AG04450 (cell line): ENCODE data around the gene C12orf75. TPM values are rescaled to one million over a fixed set of nuclear protein-coding genes. Genes with fewer than 3 reads are reported as not detected.
A peak's percentile ranks its signal among the peaks of the same experiment; 100 is the strongest.

Source experiments
- CTCF ChIA-PET: fragments of 300-600, 350-600 bp; formaldehyde crosslinking; extraction: SDS; loops from one replicate; lab custom pipeline; 2022; ENCODE audit warnings: antibody characterized with exemption, inconsistent platforms; lab: Charles Lee
- POLR2A ChIA-PET: fragments of 350-600 bp; formaldehyde crosslinking; extraction: SDS; loops from one replicate; lab custom pipeline; 2021; ENCODE audit warnings: antibody characterized with exemption, inconsistent platforms; lab: Yijun Ruan, JAX
- DNase-seq: peaks from one replicate; pipeline ENCODE4 v3.0.0-alpha.2; 2011; ENCODE audit warnings: low read depth, low spot score
- H3K27ac ChIP-seq: one replicate; pipeline ENCODE4 v1.5.1; 2012; ENCODE audit warnings: low read depth, low read length, control low read depth
- H3K27me3 ChIP-seq: one replicate; pipeline ENCODE4 v1.6.0; 2012; ENCODE audit warnings: low read length; ENCODE audit not compliant: control insufficient read depth, insufficient read depth
- H3K4me3 ChIP-seq: 2 replicates; pipeline ENCODE4 v1.5.1; 2011; ENCODE audit warnings: mild to moderate bottlenecking, low read depth, low read length, control low read depth
- H3K9me3 ChIP-seq: 2 replicates; pipeline ENCODE4 v1.5.1; 2012; ENCODE audit warnings: low read length; ENCODE audit not compliant: control insufficient read depth, insufficient read depth
- polyA plus RNA-seq: library from polyadenylated mRNA; depleted of rRNA; stranded (reverse); fragments of >200 nt; gene quantifications from 2 replicates; pipeline ENCODE4 v1.2.3, GENCODE V29; 2011
- TF ChIP-seq, protein P1 (sequence below): IDR thresholded peaks from 2 replicates; pipeline ENCODE4 v1.5.1; 2011; ENCODE audit warnings: low read depth, low read length, control low read depth, inconsistent platforms

C12orf75 gene
- polyA plus RNA-seq, 1 experiment: 350 TPM

DNA sequence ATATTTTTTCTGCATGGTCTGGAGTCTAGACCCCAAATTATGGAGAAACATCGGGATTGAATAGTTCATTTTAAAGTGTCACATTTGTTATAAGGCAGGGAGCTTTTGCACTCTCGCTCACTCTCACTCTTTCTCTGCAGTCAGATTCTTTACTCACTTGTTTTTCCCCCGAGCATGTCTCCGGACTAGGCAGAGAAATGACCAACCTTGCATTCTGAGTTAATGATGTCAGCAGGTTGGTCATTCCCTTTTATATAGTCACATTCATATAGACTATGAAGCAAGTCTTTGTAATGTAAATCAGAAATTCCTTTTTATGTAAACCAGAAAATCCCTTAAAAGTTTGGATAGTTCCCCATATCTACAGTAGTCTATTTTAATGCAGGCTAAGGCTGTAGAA lies 4.1 kb downstream of the C12orf75 start:
- H3K4me3 ChIP-seq: peak overlapping the region; percentile 41
- TF ChIP-seq, protein P1, sequence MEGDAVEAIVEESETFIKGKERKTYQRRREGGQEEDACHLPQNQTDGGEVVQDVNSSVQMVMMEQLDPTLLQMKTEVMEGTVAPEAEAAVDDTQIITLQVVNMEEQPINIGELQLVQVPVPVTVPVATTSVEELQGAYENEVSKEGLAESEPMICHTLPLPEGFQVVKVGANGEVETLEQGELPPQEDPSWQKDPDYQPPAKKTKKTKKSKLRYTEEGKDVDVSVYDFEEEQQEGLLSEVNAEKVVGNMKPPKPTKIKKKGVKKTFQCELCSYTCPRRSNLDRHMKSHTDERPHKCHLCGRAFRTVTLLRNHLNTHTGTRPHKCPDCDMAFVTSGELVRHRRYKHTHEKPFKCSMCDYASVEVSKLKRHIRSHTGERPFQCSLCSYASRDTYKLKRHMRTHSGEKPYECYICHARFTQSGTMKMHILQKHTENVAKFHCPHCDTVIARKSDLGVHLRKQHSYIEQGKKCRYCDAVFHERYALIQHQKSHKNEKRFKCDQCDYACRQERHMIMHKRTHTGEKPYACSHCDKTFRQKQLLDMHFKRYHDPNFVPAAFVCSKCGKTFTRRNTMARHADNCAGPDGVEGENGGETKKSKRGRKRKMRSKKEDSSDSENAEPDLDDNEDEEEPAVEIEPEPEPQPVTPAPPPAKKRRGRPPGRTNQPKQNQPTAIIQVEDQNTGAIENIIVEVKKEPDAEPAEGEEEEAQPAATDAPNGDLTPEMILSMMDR: no peak
- ChIA-PET CTCF (interaction anchor here (0.9 kb wide), 1 partner anchor 41 kb away, joined by 3 read pairs; no protein-coding TSS in a partner anchor), POLR2A (interaction anchor here (0.5 to 1.2 kb wide), 3 partner anchors 17 to 49 kb away, joined by 3 to 5 read pairs (median 5); no protein-coding TSS in a partner anchor)
- peak overlapping the region; percentile 74 for H3K27ac ChIP-seq
- H3K27me3 ChIP-seq: no peaks in the 10 kb centered on the region
- H3K9me3 ChIP-seq: peaks cover 2% of the 10 kb centered on the region; the same call in 1 of the 2 replicates
- peak; percentile 57 for DNase-seq

DNA sequence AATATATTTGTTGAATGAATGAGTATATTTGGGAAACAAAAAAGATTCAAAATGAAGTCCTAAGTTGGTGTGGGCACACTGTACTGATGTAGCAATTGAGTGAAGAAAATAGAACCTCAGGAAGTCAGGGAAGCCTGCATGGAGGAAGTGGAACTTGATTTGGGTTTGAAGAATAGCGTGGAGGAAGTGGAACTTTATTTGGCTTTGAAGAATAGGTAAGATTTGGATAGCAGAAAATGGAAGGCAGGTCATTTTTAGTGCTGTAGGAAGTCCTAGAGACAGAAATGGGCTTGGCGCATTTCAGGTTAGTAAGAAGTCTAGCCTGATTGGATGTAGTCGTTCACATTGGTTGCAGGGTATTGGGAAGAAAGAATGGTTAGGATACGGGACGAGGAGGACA lies 5.4 kb downstream of the C12orf75 start:
- H3K27ac ChIP-seq: peak overlapping the region; percentile 22
- POLR2A ChIA-PET: no interaction called here
- TF ChIP-seq, protein P1: no peak
- no peak for DNase-seq
- H3K27me3 ChIP-seq: no peaks in the 10 kb centered on the region
- CTCF ChIA-PET: no interaction called here
- no peak overlapping the region for H3K4me3 ChIP-seq
- H3K9me3 ChIP-seq: peaks cover 12% of the 10 kb centered on the region

DNA sequence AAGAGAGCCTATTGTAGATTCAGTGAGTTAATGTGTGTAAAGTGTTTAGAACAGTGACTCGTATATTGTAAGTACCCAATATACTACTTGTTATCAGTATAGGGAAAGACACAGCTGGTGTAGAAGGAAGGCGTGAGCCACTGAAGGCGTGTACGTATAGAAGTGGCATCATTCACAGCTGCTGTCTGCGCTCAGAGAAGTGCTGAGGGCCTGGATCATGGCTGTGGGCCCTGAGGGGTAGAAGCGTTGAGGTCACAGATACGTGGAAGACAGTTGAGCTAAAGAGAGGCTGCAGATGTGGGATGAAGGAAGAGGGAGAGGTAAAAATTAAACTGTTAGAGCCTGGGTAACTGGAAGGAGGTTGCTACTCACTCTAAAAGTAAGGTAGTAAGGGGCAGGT lies 5.9 kb downstream of the C12orf75 start:
- POLR2A ChIA-PET: no interaction called here
- no peak for DNase-seq
- peaks cover 12% of the 10 kb centered on the region for H3K9me3 ChIP-seq
- TF ChIP-seq, protein P1: no peak
- CTCF ChIA-PET: no interaction called here
- H3K27ac ChIP-seq: peak overlapping the region; percentile 23
- H3K27me3 ChIP-seq: no peaks in the 10 kb centered on the region
- no peak overlapping the region for H3K4me3 ChIP-seq

DNA sequence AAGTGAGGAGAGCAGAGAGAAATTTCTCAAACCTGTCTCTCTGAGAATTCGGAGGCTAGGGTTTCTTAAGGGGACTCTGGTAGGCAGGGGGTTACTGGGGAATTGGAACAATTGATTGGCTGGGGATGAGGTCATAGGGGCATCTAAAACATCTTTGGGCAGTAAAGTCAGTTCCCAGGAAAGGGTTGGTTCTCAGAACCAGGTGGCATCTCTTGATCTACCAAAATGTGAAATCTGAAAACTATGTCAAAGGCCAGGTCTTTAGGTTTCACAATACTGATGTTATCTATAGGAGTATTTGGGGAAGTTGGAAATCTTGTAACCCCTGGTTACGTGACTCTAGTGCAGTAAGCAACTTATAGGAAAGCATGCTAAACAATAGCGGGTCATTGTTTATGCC lies 6.9 kb downstream of the C12orf75 start:
- ChIA-PET POLR2A (no interaction called here), CTCF (interaction anchor here (0.5 kb wide), 1 partner anchor 11 kb away, joined by 3 read pairs; no protein-coding TSS in a partner anchor)
- H3K4me3 ChIP-seq: no peak overlapping the region
- H3K9me3 ChIP-seq: peaks cover 12% of the 10 kb centered on the region
- TF ChIP-seq, protein P1: no peak
- H3K27ac ChIP-seq: no peak overlapping the region
- no peak for DNase-seq
- H3K27me3 ChIP-seq: no peaks in the 10 kb centered on the region

DNA sequence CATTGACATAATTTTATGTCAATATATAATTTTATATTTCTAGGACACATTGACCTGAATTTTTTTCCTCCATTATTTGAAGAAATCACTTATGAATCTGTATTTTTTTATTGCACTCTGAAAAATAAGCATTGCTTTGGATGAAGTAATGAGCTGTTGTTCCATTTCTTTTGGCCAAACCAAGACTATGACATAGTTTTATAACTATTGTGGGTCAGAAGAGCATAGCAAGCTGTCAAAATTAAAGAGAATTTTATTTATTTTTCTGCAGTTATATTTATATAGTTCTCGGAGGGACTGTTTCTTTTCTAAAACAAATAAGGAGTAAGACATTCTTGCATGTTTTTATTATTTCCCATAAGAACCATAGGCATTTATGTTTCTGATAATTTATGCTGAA lies 8.5 kb downstream of the C12orf75 start:
- POLR2A ChIA-PET: interaction anchor here (0.6 kb wide), 1 partner anchor 31 kb away, joined by 3 read pairs; no protein-coding TSS in a partner anchor
- no peak for DNase-seq
- CTCF ChIA-PET: no interaction called here

More for the DNA sequence above, 8.5 kb downstream of the C12orf75 start:
- no peak overlapping the region for H3K4me3 ChIP-seq
- H3K27ac ChIP-seq: no peak overlapping the region
- no peaks in the 10 kb centered on the region for H3K27me3 ChIP-seq
- peaks cover 12% of the 10 kb centered on the region for H3K9me3 ChIP-seq
- TF ChIP-seq, protein P1: no peak
